K562 (cell line): ENCODE data around the gene OGT. TPM values are rescaled to one million over a fixed set of nuclear protein-coding genes. Genes with fewer than 3 reads are reported as not detected.
A peak's percentile ranks its signal among the peaks of the same experiment; 100 is the strongest.

Source experiments
- BCL6 ChIP-seq: fragments of 250-450 bp; sonication (Bioruptor Pico); IDR thresholded peaks from 2 replicates; pipeline ENCODE4 v1.4.0; 2020
- CBFA2T3 ChIP-seq: fragments of 450-650 bp; IDR thresholded peaks from 2 replicates; pipeline ENCODE4 v1.6.1; 2017
- FOXK2 ChIP-seq, 2 experiments: fragments of 450-650 bp; IDR thresholded peaks in 1 of 2; conservative IDR thresholded peaks in 1 of 2; 2 replicates each; pipeline ENCODE4 v1.6.1; 2016; ENCODE audit warnings: low read depth in 2 of 2, mild to moderate bottlenecking in 1 of 2
- GABPB2 ChIP-seq: fragments of 250-450 bp; sonication (Bioruptor Pico); conservative IDR thresholded peaks from 2 replicates; pipeline ENCODE4 v1.5.1; 2021; ENCODE audit warnings: mild to moderate bottlenecking
- GTF3C2 ChIP-seq: IDR thresholded peaks from 3 replicates; pipeline ENCODE4 v1.6.1; 2011; ENCODE audit warnings: borderline replicate concordance, mild to moderate bottlenecking, moderate library complexity; ENCODE audit not compliant: insufficient read length; ENCODE audit errors: extremely low read depth
- MECOM ChIP-seq: fragments of 250-450 bp; sonication (Bioruptor Pico); IDR thresholded peaks from 2 replicates; pipeline ENCODE4 v1.8.0; 2022; ENCODE audit warnings: inconsistent platforms
- MGA ChIP-seq: fragments of 450-650 bp; IDR thresholded peaks from 2 replicates; pipeline ENCODE4 v1.6.1; 2016; ENCODE audit warnings: mild to moderate bottlenecking, moderate library complexity
- SIN3A ChIP-seq, 2 experiments: fragments of 150-350 bp in 1 of 2; IDR thresholded peaks; 2 replicates each; pipeline ENCODE4 v1.6.1; 2011 to 2016; ENCODE audit warnings: borderline replicate concordance in 2 of 2, low read depth in 2 of 2, low read length in 2 of 2, mild to moderate bottlenecking in 2 of 2, moderate library complexity in 2 of 2; ENCODE audit not compliant: control insufficient read depth in 1 of 2
- TFAM ChIP-seq: fragments of 250-450 bp; sonication (Bioruptor Pico); conservative IDR thresholded peaks from 2 replicates; pipeline ENCODE4 v1.5.0; 2021; ENCODE audit warnings: mild to moderate bottlenecking, moderate library complexity
- ZNF12 ChIP-seq: sonication (generic); formaldehyde crosslinking; IDR thresholded peaks from 2 replicates; pipeline ENCODE4 v1.4.0; 2020; ENCODE audit warnings: mild to moderate bottlenecking, missing genetic modification reagents
- ZNF146 ChIP-seq: IDR thresholded peaks from one replicate; pipeline ENCODE4 v1.6.1; 2018; ENCODE audit warnings: missing compliant biosample characterization; ENCODE audit not compliant: unreplicated experiment
- ZNF274 ChIP-seq: IDR thresholded peaks from 2 replicates; pipeline ENCODE4 v1.6.1; 2011; ENCODE audit warnings: low read depth, mild to moderate bottlenecking, low read length, moderate library complexity, borderline replicate concordance
- ZNF551 ChIP-seq: fragments of 250-450 bp; sonication (Bioruptor Pico); IDR thresholded peaks from 2 replicates; pipeline ENCODE4 v1.5.0; 2021; ENCODE audit warnings: mild to moderate bottlenecking, moderate library complexity
- ZNF830 ChIP-seq: fragments of 250-450 bp; sonication (Bioruptor Pico); IDR thresholded peaks from 2 replicates; pipeline ENCODE4 v1.5.0; 2021; ENCODE audit warnings: mild to moderate bottlenecking
- polyA plus RNA-seq, 8 experiments: library from polyadenylated mRNA; depleted of rRNA in 4 of 8; stranded (reverse) in 5 of 8; unstranded in 3 of 8; fragments of >200 nt; fragmentation: Nextera tagmentation in 2 of 8; fragmentation: Illumina TruSeq in 1 of 8; extraction: Ambion mirVana in 2 of 8; extraction: Trizol in 1 of 8; gene quantifications; 2 replicates each; pipeline versions ENCODE4 v1.2.1 to v1.2.3, GENCODE V29; 2011 to 2014; ENCODE audit warnings: inconsistent platforms in 1 of 8, missing spikeins in 1 of 8
- total RNA-seq, 7 experiments: library from RNA; depleted of rRNA in 6 of 7; stranded (reverse); fragments of >200 nt in 6 of 7; fragmentation: Illumina TruSeq in 2 of 7; extraction: Trizol in 2 of 7; gene quantifications; 2 replicates each; pipeline versions ENCODE4 v1.2.1 to v1.2.3, GENCODE V29; 2011 to 2021; ENCODE audit warnings: low replicate concordance in 1 of 7

OGT gene
- total and polyA plus RNA-seq, 9 of the 15 experiments (the other 6 are each of a cell fraction or from before 2014, with no cell fraction given) = 38.9 to 347 (median 117) TPM

GRCh38 chrX:71532753-71533425 is at the start of gene OGT (continued):
- TF ChIP-seq GTF3C2 (no peak), CBFA2T3 (peak; percentile 44; the same call in 1 of the 2 replicates), MECOM (CRISPR knock-in tag) (no peak), ZNF830 (CRISPR knock-in tag) (no peak), ZNF146 (CRISPR knock-in tag) (no peak), FOXK2 (conservative IDR thresholded peaks at IDR 0.05 in 1 of 2, IDR thresholded peaks at IDR 0.05 in 1 of 2; ENCODE audit: low read depth in 2 of 2) (peak; percentile 87 to 88), ZNF551 (CRISPR knock-in tag) (no peak), BCL6 (CRISPR knock-in tag) (no peak), ZNF274 (no peak), SIN3A (IDR thresholded peaks at IDR 0.05; ENCODE audit: borderline replicate concordance in 2 of 2, control insufficient read depth in 1 of 2, low read depth in 2 of 2, low read length in 2 of 2) (peak in 1 of 2 experiments; percentile 75; a peak in 2 of 4 replicates), ZNF12 (CRISPR knock-in tag) (no peak), TFAM (CRISPR knock-in tag) (no peak), MGA (0 out of 2 replicates have a peak, but pooled peaks have one; percentile 60), GABPB2 (CRISPR knock-in tag) (no peak)
